HepG2 (cell line): ENCODE results near the gene AARS1. TPM values are rescaled to one million over a fixed set of nuclear protein-coding genes. Genes with fewer than 3 reads are reported as not detected.

ENCODE experiments used
- ATF6 ChIP-seq: sonication (generic); formaldehyde crosslinking; conservative IDR thresholded peaks from 2 replicates; pipeline ENCODE4 v1.4.0; 2020; ENCODE audit warnings: missing genetic modification reagents
- BCL3 ChIP-seq: sonication (generic); formaldehyde crosslinking; IDR thresholded peaks from 2 replicates; pipeline ENCODE4 v1.5.1; 2020; ENCODE audit warnings: mild to moderate bottlenecking, missing genetic modification reagents, moderate library complexity
- CENPT ChIP-seq: sonication (generic); formaldehyde crosslinking; IDR thresholded peaks from 2 replicates; pipeline ENCODE4 v1.8.0; 2022; ENCODE audit warnings: low read depth, mild to moderate bottlenecking, moderate library complexity, missing genetic modification reagents
- DZIP1 ChIP-seq: sonication (generic); formaldehyde crosslinking; IDR thresholded peaks from 2 replicates; pipeline ENCODE4 v1.5.0; 2020; ENCODE audit warnings: mild to moderate bottlenecking, missing genetic modification reagents
- ELF4 ChIP-seq: sonication (generic); formaldehyde crosslinking; IDR thresholded peaks from 2 replicates; pipeline ENCODE4 v1.5.0; 2020; ENCODE audit warnings: missing genetic modification reagents, mild to moderate bottlenecking, moderate library complexity, borderline replicate concordance
- HNRNPL ChIP-seq: fragments of 200-400 bp; formaldehyde crosslinking; IDR thresholded peaks from 2 replicates; pipeline ENCODE4 v1.6.1; 2017; ENCODE audit warnings: mild to moderate bottlenecking, low read depth, low read length
- KMT2B ChIP-seq: IDR thresholded peaks from 2 replicates; pipeline ENCODE4 v1.6.1; 2016; ENCODE audit warnings: missing genetic modification reagents, missing compliant biosample characterization
- MIXL1 ChIP-seq: IDR thresholded peaks from 2 replicates; pipeline ENCODE4 v1.6.1; 2016
- MXD4 ChIP-seq: IDR thresholded peaks from 2 replicates; pipeline ENCODE4 v1.6.1; 2016; ENCODE audit warnings: mild to moderate bottlenecking, missing biosample characterization, missing genetic modification reagents
- NFIB ChIP-seq: sonication (generic); formaldehyde crosslinking; IDR thresholded peaks from 2 replicates; pipeline ENCODE4 v1.9.0; 2021; ENCODE audit warnings: missing genetic modification reagents, mild to moderate bottlenecking, borderline replicate concordance
- NPAS2 ChIP-seq: sonication (generic); formaldehyde crosslinking; IDR thresholded peaks from 2 replicates; pipeline ENCODE4 v1.8.0; 2022; ENCODE audit warnings: mild to moderate bottlenecking, missing genetic modification reagents, borderline replicate concordance
- RAD21 ChIP-seq: fragments of 450-650 bp; formaldehyde crosslinking; IDR thresholded peaks from 2 replicates; pipeline ENCODE4 v1.5.0; 2020; ENCODE audit warnings: mild to moderate bottlenecking
- ZBTB43 ChIP-seq: sonication (generic); formaldehyde crosslinking; conservative IDR thresholded peaks from 2 replicates; pipeline ENCODE4 v1.4.0; 2020; ENCODE audit warnings: missing genetic modification reagents
- ZC3H4 ChIP-seq: sonication (generic); formaldehyde crosslinking; IDR thresholded peaks from 2 replicates; pipeline ENCODE4 v1.4.0; 2020; ENCODE audit warnings: missing genetic modification reagents, borderline replicate concordance
- ZNF329 ChIP-seq: sonication (generic); formaldehyde crosslinking; IDR thresholded peaks from 2 replicates; pipeline ENCODE4 v1.9.0; 2021; ENCODE audit warnings: low read depth, mild to moderate bottlenecking, missing genetic modification reagents
- ZNF572 ChIP-seq: sonication (generic); formaldehyde crosslinking; IDR thresholded peaks from 2 replicates; pipeline ENCODE4 v1.5.1; 2020; ENCODE audit warnings: mild to moderate bottlenecking, missing genetic modification reagents
- ZNF589 ChIP-seq: sonication (generic); formaldehyde crosslinking; conservative IDR thresholded peaks from 2 replicates; pipeline ENCODE4 v1.8.0; 2022; ENCODE audit warnings: mild to moderate bottlenecking, moderate library complexity, missing genetic modification reagents
- ZNF616 ChIP-seq: sonication (generic); formaldehyde crosslinking; IDR thresholded peaks from 2 replicates; pipeline ENCODE4 v1.5.0; 2020; ENCODE audit warnings: low read depth, mild to moderate bottlenecking, missing genetic modification reagents
- ZNF720 ChIP-seq: sonication (generic); formaldehyde crosslinking; IDR thresholded peaks from 2 replicates; pipeline ENCODE4 v1.4.0; 2020; ENCODE audit warnings: missing genetic modification reagents
- ZNF724P ChIP-seq: sonication (generic); formaldehyde crosslinking; IDR thresholded peaks from 2 replicates; pipeline ENCODE4 v1.8.0; 2022; ENCODE audit warnings: missing genetic modification reagents, borderline replicate concordance
- ZNF776 ChIP-seq: sonication (generic); formaldehyde crosslinking; IDR thresholded peaks from 2 replicates; pipeline ENCODE4 v1.4.0; 2020; ENCODE audit warnings: mild to moderate bottlenecking, missing genetic modification reagents
- ZSCAN22 ChIP-seq: sonication (generic); formaldehyde crosslinking; IDR thresholded peaks from 2 replicates; pipeline ENCODE4 v1.4.0; 2020; ENCODE audit warnings: mild to moderate bottlenecking, missing genetic modification reagents
- polyA plus RNA-seq, 8 experiments: library from polyadenylated mRNA; depleted of rRNA in 3 of 8; stranded (reverse) in 7 of 8; unstranded in 1 of 8; fragments of >200 nt; fragmentation: Illumina TruSeq in 4 of 8; extraction: Trizol in 4 of 8; gene quantifications; 2 replicates each; pipeline versions ENCODE4 v1.2.1 to v1.2.3, GENCODE V29; 2011 to 2016; ENCODE audit warnings: low read depth in 4 of 8, missing spikeins in 1 of 8, mixed read lengths in 1 of 8; ENCODE audit not compliant: insufficient read depth in 1 of 8
- total RNA-seq, 5 experiments: library from RNA; depleted of rRNA; stranded (reverse); fragments of >200 nt; fragmentation: Illumina TruSeq; extraction: Trizol; gene quantifications; 2 replicates each; pipeline ENCODE4 v1.2.3, GENCODE V29; 2016; ENCODE audit warnings: low read depth in 1 of 5

The AARS1 gene
- total and polyA plus RNA-seq, 2 of the 13 experiments (the other 11 are each of a cell fraction or from before 2014, with no cell fraction given), result 107 to 132 TPM

GRCh38 chr16:70267516-70267915, 21.8 kb downstream of the AARS1 start (continued):
- TF ChIP-seq ZNF776, result no peak
- TF ChIP-seq ZNF589 (CRISPR knock-in tag), result no peak
- no peak for TF ChIP-seq NPAS2 (CRISPR knock-in tag)
- no peak for TF ChIP-seq KMT2B (CRISPR knock-in tag)
- TF ChIP-seq ZC3H4 (CRISPR knock-in tag), result no peak
- 0 out of 2 replicates have a peak, but pooled peaks have one; percentile 31 for TF ChIP-seq ZNF572 (CRISPR knock-in tag)
- TF ChIP-seq BCL3, result no peak
- TF ChIP-seq ELF4 (CRISPR knock-in tag), result no peak
- TF ChIP-seq MXD4 (CRISPR knock-in tag), result no peak
- no peak for TF ChIP-seq ZBTB43 (CRISPR knock-in tag)
- no peak for TF ChIP-seq ZNF329 (CRISPR knock-in tag)
- no peak for TF ChIP-seq ATF6 (CRISPR knock-in tag)
- TF ChIP-seq NFIB, result no peak
- 0 out of 2 replicates have a peak, but pooled peaks have one; percentile 23 for TF ChIP-seq MIXL1
- no peak for TF ChIP-seq ZSCAN22 (CRISPR knock-in tag)
- no peak for TF ChIP-seq ZNF724P (CRISPR knock-in tag)
- no peak for TF ChIP-seq DZIP1 (CRISPR knock-in tag)
- TF ChIP-seq ZNF720 (CRISPR knock-in tag), result no peak
- TF ChIP-seq CENPT (CRISPR knock-in tag), result no peak
- TF ChIP-seq HNRNPL, result no peak
- peak; percentile 58; the same call in 1 of the 2 replicates for TF ChIP-seq RAD21
- TF ChIP-seq ZNF616, result no peak
